RKO (cell line): Measurements from ENCODE around the gene ANKS1B.
A peak's percentile ranks its signal among the peaks of the same experiment; 100 is the strongest.

Source experiments
- DNase-seq: peaks from one replicate; pipeline ENCODE4 v3.0.0-alpha.2; 2016; ENCODE audit warnings: low spot score

Gene ANKS1B

GRCh38 chr12:98939926-98940325 is 1044.8 kb downstream of the ANKS1B start:
- DNase-seq = no peak

- DNase-seq = peak; percentile 57
These were observed 1045.4 kb downstream of the ANKS1B start for GRCh38 chr12:98939350-98939749.

- no peak for DNase-seq
These were observed 1048.9 kb downstream of the ANKS1B start for GRCh38 chr12:98935847-98936246.

- DNase-seq = no peak
These were observed 1061.9 kb downstream of the ANKS1B start for GRCh38 chr12:98922871-98923270.

GRCh38 chr12:98918176-98918863 is 1066.4 kb downstream of the ANKS1B start:
- DNase-seq = no peak

GRCh38 chr12:98916106-98916505 is 1068.6 kb downstream of the ANKS1B start:
- peak; percentile 7 for DNase-seq

GRCh38 chr12:98912401-98912974 is 1072.2 kb downstream of the ANKS1B start:
- DNase-seq = no peak

GRCh38 chr12:98911396-98911795 is 1073.3 kb downstream of the ANKS1B start:
- no peak for DNase-seq

- DNase-seq = no peak
These were observed 1075.0 kb downstream of the ANKS1B start for GRCh38 chr12:98909746-98910145.

GRCh38 chr12:98908866-98909265 is 1075.9 kb downstream of the ANKS1B start:
- DNase-seq = no peak

GRCh38 chr12:98903875-98904274 is 1080.9 kb downstream of the ANKS1B start:
- DNase-seq = no peak

GRCh38 chr12:98901189-98901588 is 1083.5 kb downstream of the ANKS1B start:
- DNase-seq = no peak

GRCh38 chr12:98896938-98897337 is 1087.8 kb downstream of the ANKS1B start:
- peak; percentile 2 for DNase-seq

- no peak for DNase-seq
These were observed 1089.6 kb downstream of the ANKS1B start for GRCh38 chr12:98895086-98895651.

GRCh38 chr12:98894412-98895085 is 1090.2 kb downstream of the ANKS1B start:
- no peak for DNase-seq

GRCh38 chr12:98893675-98894411 is 1090.9 kb downstream of the ANKS1B start:
- DNase-seq = no peak

- DNase-seq = no peak
These were observed 1091.5 kb downstream of the ANKS1B start for GRCh38 chr12:98893126-98893674.

- DNase-seq = no peak
These were observed 1099.0 kb downstream of the ANKS1B start for GRCh38 chr12:98885778-98886177.

GRCh38 chr12:98883231-98883630 is 1101.5 kb downstream of the ANKS1B start:
- DNase-seq = peak; percentile 4

GRCh38 chr12:98882526-98882925 is 1102.2 kb downstream of the ANKS1B start:
- DNase-seq = no peak

GRCh38 chr12:98873776-98874175 is 1111.0 kb downstream of the ANKS1B start:
- no peak for DNase-seq

GRCh38 chr12:98870504-98870903 is 1114.2 kb downstream of the ANKS1B start:
- no peak for DNase-seq
